GM18873 (cell line): ENCODE measurements around the gene CACNB4.
"Not testable (repeated sequence)": the region's sequence is repeated elsewhere in the genome, so short reads cannot be mapped to it uniquely, and the experiment has no call there.

Experiments
- ATAC-seq: cut with Tn5 transposase; IDR thresholded peaks from one replicate; pipeline ENCODE4 v1.9.1; 2021; ENCODE audit warnings: mild to moderate bottlenecking, moderate library complexity, moderate number of reproducible peaks; ENCODE audit not compliant: unreplicated experiment, low FRiP score

CACNB4 gene

GRCh38 chr2:151947813-151948165, 151.1 kb downstream of the CACNB4 start:
- no peak for ATAC-seq

GRCh38 chr2:151946899-151947812, 151.7 kb downstream of the CACNB4 start:
- ATAC-seq = peak; percentile 55

- ATAC-seq = no peak
Observed at GRCh38 chr2:151946250-151946884, 152.5 kb downstream of the CACNB4 start.

GRCh38 chr2:151945602-151946001, 153.2 kb downstream of the CACNB4 start:
- ATAC-seq = no peak

- ATAC-seq = no peak
Observed at GRCh38 chr2:151945186-151945585, 153.7 kb downstream of the CACNB4 start.

- no peak for ATAC-seq
Observed at GRCh38 chr2:151943461-151943860, 155.4 kb downstream of the CACNB4 start.

GRCh38 chr2:151942540-151943205, 156.2 kb downstream of the CACNB4 start:
- ATAC-seq = not testable (repeated sequence)

- ATAC-seq = no peak
Observed at GRCh38 chr2:151937966-151938365, 160.9 kb downstream of the CACNB4 start.

GRCh38 chr2:151936626-151937025, 162.2 kb downstream of the CACNB4 start:
- no peak for ATAC-seq

GRCh38 chr2:151933266-151933804, 165.5 kb downstream of the CACNB4 start:
- ATAC-seq = no peak

- ATAC-seq = no peak
Observed at GRCh38 chr2:151931756-151932155, 167.1 kb downstream of the CACNB4 start.

- ATAC-seq = no peak
Observed at GRCh38 chr2:151931030-151931611, 167.7 kb downstream of the CACNB4 start.

- no peak for ATAC-seq
Observed at GRCh38 chr2:151930042-151930441, 168.8 kb downstream of the CACNB4 start.

- ATAC-seq = no peak
Observed at GRCh38 chr2:151928380-151928779, 170.5 kb downstream of the CACNB4 start.

GRCh38 chr2:151927501-151928221, 171.2 kb downstream of the CACNB4 start:
- ATAC-seq = no peak

- no peak for ATAC-seq
Observed at GRCh38 chr2:151922845-151923666, 175.8 kb downstream of the CACNB4 start.

GRCh38 chr2:151919786-151920185, 179.1 kb downstream of the CACNB4 start:
- no peak for ATAC-seq

GRCh38 chr2:151918308-151918707, 180.5 kb downstream of the CACNB4 start:
- no peak for ATAC-seq

GRCh38 chr2:151916632-151917031, 182.2 kb downstream of the CACNB4 start:
- ATAC-seq = no peak
